GM12874 (cell line): ENCODE data around the gene JAZF1.

Experiments
- CTCF ChIP-seq: IDR thresholded peaks from 2 replicates; pipeline ENCODE4 v1.5.1; 2011; ENCODE audit warnings: low read depth, mild to moderate bottlenecking, control low read depth, low read length, moderate library complexity; ENCODE audit not compliant: insufficient read depth

JAZF1 gene

GRCh38 chr7:28202222-28202621 is 21.6 kb upstream of the JAZF1 start:
- TF ChIP-seq CTCF: no peak

- no peak for TF ChIP-seq CTCF
Observed at GRCh38 chr7:28201131-28201530, 20.5 kb upstream of the JAZF1 start.

GRCh38 chr7:28200598-28200997 is 20.0 kb upstream of the JAZF1 start:
- TF ChIP-seq CTCF: no peak

- TF ChIP-seq CTCF: no peak
Observed at GRCh38 chr7:28199021-28199510, 18.5 kb upstream of the JAZF1 start.

- no peak for TF ChIP-seq CTCF
Observed at GRCh38 chr7:28195910-28196620, 15.5 kb upstream of the JAZF1 start.

- no peak for TF ChIP-seq CTCF
Observed at GRCh38 chr7:28192786-28193585, 12.4 kb upstream of the JAZF1 start.

GRCh38 chr7:28191751-28192150 is 11.2 kb upstream of the JAZF1 start:
- TF ChIP-seq CTCF: no peak
